Heart right ventricle (tissue), 16 donors: Measurements from ENCODE around the gene HCN3. TPM values are rescaled to one million over a fixed set of nuclear protein-coding genes. Genes with fewer than 3 reads are reported as not detected.
"Not testable (repeated sequence)": the region's sequence is repeated elsewhere in the genome, so short reads cannot be mapped to it uniquely, and the experiment has no call there.

Experiments used
- ATAC-seq, 8 donors: fragments of 200-7000 bp; cut with Tn5 transposase; one replicate each; pipeline ENCODE4 v1.9.1; 2020; ENCODE audit warnings: mild to moderate bottlenecking in 8 of 8, moderate library complexity in 8 of 8, moderate number of reproducible peaks in 1 of 8
- DNase-seq, 2 donors: peaks; one replicate each; pipeline ENCODE4 v3.0.0-alpha.2; 2020
- H3K27ac ChIP-seq, 10 donors: fragments of 200-600 bp; sonication (generic) in 2 of 10; one replicate each; pipeline versions ENCODE4 v1.5.0 to v1.8.0; 2020 to 2022; ENCODE audit warnings: mild to moderate bottlenecking in 3 of 10
- H3K27me3 ChIP-seq, 7 donors: fragments of 200-600 bp; one replicate each; pipeline ENCODE4 v1.8.0; 2021 to 2022; ENCODE audit warnings: mild to moderate bottlenecking in 2 of 7
- H3K36me3 ChIP-seq, 9 donors: fragments of 200-600 bp; sonication (generic) in 1 of 9; one replicate each; pipeline versions ENCODE4 v1.5.0 to v1.8.0; 2020 to 2022; ENCODE audit warnings: mild to moderate bottlenecking in 2 of 9
- H3K4me1 ChIP-seq, 9 donors: fragments of 200-600 bp; sonication (generic) in 1 of 9; one replicate each; pipeline versions ENCODE4 v1.5.0 to v1.8.0; 2020 to 2022; ENCODE audit warnings: mild to moderate bottlenecking in 4 of 9
- H3K4me3 ChIP-seq, 10 donors: fragments of 200-600 bp; sonication (generic) in 2 of 10; one replicate each; pipeline versions ENCODE4 v1.5.0 to v1.8.0; 2020 to 2022; ENCODE audit warnings: mild to moderate bottlenecking in 7 of 10, moderate library complexity in 2 of 10
- H3K9me3 ChIP-seq, 11 donors: fragments of 200-600 bp in 10 of 11; sonication (generic) in 2 of 11; one replicate each; pipeline versions ENCODE4 v1.5.0 to v1.8.0; 2013 to 2022; ENCODE audit warnings: mild to moderate bottlenecking in 2 of 11, control low read depth in 1 of 11, moderate library complexity in 1 of 11
- WGBS, 2 donors: extraction: QIAGEN DNeasy Blood & Tissue Kit; methylation state at CpG; one replicate each; pipeline ENCODE4 v1.1.7; 2013; ENCODE audit warnings: inconsistent platforms in 1 of 2; 5-methylcytosine and 5-hydroxymethylcytosine counted together
- intact Hi-C, 10 donors: fragments of 100-400 bp; cut with DNase I; formaldehyde crosslinking; loops; one replicate each; pipeline versions ENCODE4 v1.11.1 to v1.14.2; 2022
- polyA plus RNA-seq, 2 donors: library from polyadenylated mRNA; stranded (reverse); fragments of 200-250 nt; gene quantifications; one replicate each; pipeline ENCODE4 v1.2.3, GENCODE V29; 2013
- total RNA-seq, 10 donors: library from RNA; stranded (reverse); fragmentation: NEBNext Ultra II Directional in 3 of 10; extraction: Animal tissue kit (Norgen Biotek cat#: 25700) in 3 of 10; gene quantifications; one replicate each; pipeline versions ENCODE4 v1.2.1 to v1.2.4, GENCODE V29; 2021 to 2023
- TF ChIP-seq, protein P1 (sequence below), 9 donors: fragments of 200-600 bp; sonication (generic) in 2 of 9; IDR thresholded peaks; one replicate each; pipeline versions ENCODE4 v1.5.0 to v1.8.0; 2021 to 2022; ENCODE audit warnings: antibody characterized with exemption in 9 of 9, mild to moderate bottlenecking in 5 of 9, moderate library complexity in 1 of 9
- donor health status: Arrhythmogenic right ventricular cardiomyopathy.
- donor health status: ischemic (EF 13 %, LVEDD 7.1; RV severe dilation, severe dysfunction).
- donor health status: healthy with polysubstance abuse.
- donor health status: DM: no; HTN: yes; CAD: no.
- donor health status: DM: no; HTN: no; CAD: no.
- donor health status: ischemic (EF 25% LVEDD 6.9; RV normal size, moderate dysfunction).
- donor health status: ischemic (EF 25% LVEDD 5.7; RV mildly dilated, moderate dysfunction).
- donor health status: healthy.
- donor health status: DM: yes; HTN: yes; CAD: no.
- donor health status: Ischemic cardiomyopathy.
- donor health status: ischemic (EF 35%, LVEDD 5.7; RV mildly dilated, moderate dysfunction).
- donor health status: nonischemic (EF 11% LVEDD 7.7; RV severe dilation, severe dysfunction).
- donor health status: DM: yes; HTN: yes; CAD: no.
- donor health status: PGD.
- donor health status: ischemic (EF 29% LVEDD 5.4; RV normal size, mild dysfunction).
- donor health status: nonischemic (EF 23%, LVEDD 6.1; RV moderate dilation, normal function).

Gene HCN3
- total and polyA plus RNA-seq, 12 donors, result 0.68 to 3.2 (median 1.0) TPM

DNA sequence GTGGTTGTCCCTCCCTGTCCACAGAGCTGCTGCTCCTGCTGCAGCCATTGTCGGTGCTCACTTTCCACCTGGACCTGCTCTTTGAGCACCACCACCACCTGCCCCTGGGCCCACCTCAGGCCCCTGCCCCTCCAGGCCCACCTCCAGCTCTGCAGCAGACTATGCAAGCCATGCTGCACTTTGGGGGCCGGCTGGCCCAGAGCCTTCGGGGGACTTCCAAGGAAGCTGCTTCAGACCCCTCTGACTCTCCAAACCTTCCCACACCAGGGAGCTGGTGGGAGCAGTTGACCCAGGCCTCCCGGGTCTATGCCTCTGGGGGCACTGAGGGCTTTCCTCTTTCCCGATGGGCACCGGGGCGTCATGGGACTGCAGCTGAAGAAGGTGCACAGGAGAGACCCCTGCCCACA, 49.4 kb downstream of the HCN3 start:
- peaks cover 0 to 64% (median 47%) of the 10 kb centered on the region in 9 donors for H3K36me3 ChIP-seq
- no peak for ATAC-seq
- intact Hi-C loops, result no loop called here
- no peak overlapping the region for H3K4me3 ChIP-seq
- H3K9me3 ChIP-seq, result no peaks in the 10 kb centered on the region
- 88 to 94% methylated on average over 7 of the region's 7 CpGs for WGBS, 2 donors
- no peak overlapping the region for H3K27ac ChIP-seq
- no peak for DNase-seq
- peaks cover 6 to 31% (median 23%) of the 10 kb centered on the region in 9 donors for H3K4me1 ChIP-seq
- TF ChIP-seq, protein P1, sequence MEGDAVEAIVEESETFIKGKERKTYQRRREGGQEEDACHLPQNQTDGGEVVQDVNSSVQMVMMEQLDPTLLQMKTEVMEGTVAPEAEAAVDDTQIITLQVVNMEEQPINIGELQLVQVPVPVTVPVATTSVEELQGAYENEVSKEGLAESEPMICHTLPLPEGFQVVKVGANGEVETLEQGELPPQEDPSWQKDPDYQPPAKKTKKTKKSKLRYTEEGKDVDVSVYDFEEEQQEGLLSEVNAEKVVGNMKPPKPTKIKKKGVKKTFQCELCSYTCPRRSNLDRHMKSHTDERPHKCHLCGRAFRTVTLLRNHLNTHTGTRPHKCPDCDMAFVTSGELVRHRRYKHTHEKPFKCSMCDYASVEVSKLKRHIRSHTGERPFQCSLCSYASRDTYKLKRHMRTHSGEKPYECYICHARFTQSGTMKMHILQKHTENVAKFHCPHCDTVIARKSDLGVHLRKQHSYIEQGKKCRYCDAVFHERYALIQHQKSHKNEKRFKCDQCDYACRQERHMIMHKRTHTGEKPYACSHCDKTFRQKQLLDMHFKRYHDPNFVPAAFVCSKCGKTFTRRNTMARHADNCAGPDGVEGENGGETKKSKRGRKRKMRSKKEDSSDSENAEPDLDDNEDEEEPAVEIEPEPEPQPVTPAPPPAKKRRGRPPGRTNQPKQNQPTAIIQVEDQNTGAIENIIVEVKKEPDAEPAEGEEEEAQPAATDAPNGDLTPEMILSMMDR (IDR thresholded peaks at IDR 0.05), result no peak
- H3K27me3 ChIP-seq, result no peaks in the 10 kb centered on the region

DNA sequence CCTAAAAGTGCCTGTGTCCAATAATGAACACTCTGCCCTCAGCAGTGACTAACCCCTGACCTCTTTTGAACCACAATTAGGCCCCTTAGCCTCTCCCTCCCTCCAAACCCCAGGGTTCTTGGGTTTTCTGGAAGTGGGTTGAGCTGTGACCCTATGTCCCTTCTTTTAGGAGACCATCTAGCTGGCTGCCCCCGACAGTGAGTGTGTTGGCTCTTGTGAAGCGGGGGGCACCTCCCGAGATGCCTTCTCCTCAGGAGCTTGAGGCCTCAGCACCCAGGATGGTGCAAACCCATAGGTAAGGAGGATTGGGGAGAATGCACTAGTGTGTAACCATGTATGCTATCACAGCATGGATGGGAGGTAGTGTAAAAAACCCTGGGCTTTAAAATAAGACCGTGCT, 50.7 kb downstream of the HCN3 start:
- Histone ChIP-seq H3K4me1 (peaks cover 0 to 18% (median 11%) of the 10 kb centered on the region in 9 donors), H3K4me3 (no peak overlapping the region), H3K27ac (no peak overlapping the region), H3K27me3 (no peaks in the 10 kb centered on the region), H3K9me3 (no peaks in the 10 kb centered on the region), H3K36me3 (peaks cover 0 to 72% (median 54%) of the 10 kb centered on the region in 9 donors)
- no peak for DNase-seq
- intact Hi-C loops, result no loop called here
- TF ChIP-seq, protein P1 (IDR thresholded peaks at IDR 0.05), result no peak
- WGBS, 2 donors, result 89 to 91% methylated on average over 4 of the region's 4 CpGs
- no peak for ATAC-seq

DNA sequence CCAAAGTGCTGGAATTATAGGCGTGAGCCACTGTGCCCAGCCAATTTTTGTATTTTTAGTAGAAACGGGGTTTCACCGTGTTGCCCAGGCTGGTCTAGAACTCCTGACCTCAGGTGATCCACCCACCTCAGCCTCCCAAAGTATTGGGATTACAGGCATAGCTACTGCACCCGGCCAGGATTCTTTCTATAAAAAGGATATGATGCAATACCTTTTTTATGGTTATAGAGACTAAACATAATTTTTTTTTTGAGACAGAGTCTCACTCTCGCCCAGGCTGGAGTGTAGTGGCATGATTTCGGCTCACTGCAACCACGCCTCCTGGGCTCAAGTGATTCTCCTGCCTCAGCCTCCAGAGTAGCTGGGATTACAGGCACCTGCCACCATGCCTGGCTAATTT, 51.6 kb downstream of the HCN3 start:
- intact Hi-C loops, result not testable (repeated sequence)
- peaks cover 0 to 81% (median 54%) of the 10 kb centered on the region in 9 donors for H3K36me3 ChIP-seq
- peaks cover 0 to 18% (median 11%) of the 10 kb centered on the region in 9 donors for H3K4me1 ChIP-seq

DNA sequence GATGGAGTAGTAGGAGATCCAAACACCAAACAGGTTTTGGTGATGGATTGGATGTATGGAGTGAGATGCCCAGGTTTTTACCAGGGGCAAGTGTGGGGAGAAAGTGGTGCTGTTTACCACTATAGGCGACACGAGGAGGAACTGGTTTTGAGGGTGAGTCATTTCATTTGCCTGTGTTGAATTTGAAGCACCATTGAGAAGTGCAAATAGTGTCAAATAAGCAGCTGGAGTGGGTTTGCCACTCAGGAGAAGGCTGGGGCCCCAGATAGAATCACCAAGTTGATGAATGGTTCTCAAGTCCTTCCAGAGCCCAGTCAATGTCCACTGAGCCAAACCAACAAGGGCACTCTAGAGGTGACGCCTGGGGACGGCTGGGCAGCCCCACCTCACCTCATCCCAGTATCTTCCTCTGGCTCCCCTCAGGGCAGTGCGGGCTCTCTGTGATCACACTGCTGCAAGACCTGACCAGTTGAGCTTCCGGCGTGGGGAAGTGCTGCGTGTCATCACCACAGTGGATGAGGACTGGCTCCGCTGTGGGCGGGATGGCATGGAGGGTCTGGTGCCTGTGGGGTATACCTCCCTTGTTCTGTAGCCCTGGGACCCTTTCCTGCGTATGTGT, 52.8 kb downstream of the HCN3 start:
- DNase-seq (no peak), ATAC-seq (no peak)
- intact Hi-C loops, result loop anchor here in 2 of 10 donors (10.0 kb wide), 1 partner anchor 265 kb away; no protein-coding TSS in a partner anchor
- H3K4me1 ChIP-seq, result peaks cover 0 to 15% (median 7%) of the 10 kb centered on the region in 9 donors
- no peaks in the 10 kb centered on the region for H3K27me3 ChIP-seq
- peaks cover 0 to 93% (median 60%) of the 10 kb centered on the region in 9 donors for H3K36me3 ChIP-seq
- H3K4me3 ChIP-seq, result no peak overlapping the region
- no peaks in the 10 kb centered on the region for H3K9me3 ChIP-seq
- 89 to 92% methylated on average over 11 of the region's 11 CpGs for WGBS, 2 donors
- no peak overlapping the region for H3K27ac ChIP-seq
- TF ChIP-seq, protein P1 (IDR thresholded peaks at IDR 0.05), result no peak

More for the DNA sequence above, 51.6 kb downstream of the HCN3 start:
- H3K9me3 ChIP-seq, DNase-seq, H3K4me3 ChIP-seq, H3K27me3 ChIP-seq, H3K27ac ChIP-seq, ATAC-seq: not testable (repeated sequence)
- WGBS, 2 donors, result 83 to 87% methylated on average over 7 of the region's 7 CpGs

DNA sequence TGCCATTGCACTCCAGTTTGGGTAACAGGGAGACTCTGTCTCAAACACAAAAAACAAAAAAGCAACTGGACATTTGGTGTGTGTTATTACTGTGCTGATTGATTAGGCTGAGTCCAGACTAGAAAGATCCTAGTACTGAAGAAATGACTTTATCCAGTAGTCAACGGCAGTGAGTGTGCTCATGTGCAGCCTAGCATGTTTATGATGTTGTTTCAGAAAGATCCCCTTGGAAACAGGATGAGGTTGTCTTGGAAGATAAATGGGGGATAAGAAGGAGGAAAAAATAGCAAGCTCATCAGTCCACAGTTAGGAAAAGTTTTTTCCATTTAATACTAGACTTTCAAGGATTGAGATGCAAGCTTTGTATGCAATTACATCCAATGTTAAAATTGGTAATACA, 57.7 kb downstream of the HCN3 start:
- TF ChIP-seq, protein P1 (IDR thresholded peaks at IDR 0.05), result no peak
- no peak overlapping the region for H3K27ac ChIP-seq
- DNase-seq (no peak), ATAC-seq (no peak)
- no peak overlapping the region for H3K4me3 ChIP-seq
- H3K4me1 ChIP-seq, result no peaks in the 10 kb centered on the region
- 72 to 74% methylated on average over 1 of the region's 1 CpG for WGBS, 2 donors
- intact Hi-C loops, result loop anchor here in 2 of 10 donors (10.0 kb wide), 1 partner anchor 260 kb away; no protein-coding TSS in a partner anchor
- no peaks in the 10 kb centered on the region for H3K9me3 ChIP-seq
- no peaks in the 10 kb centered on the region for H3K27me3 ChIP-seq
- H3K36me3 ChIP-seq, result peaks cover 0 to 95% (median 63%) of the 10 kb centered on the region in 9 donors
